Endometrial microvascular endothelial cells (primary cell): ENCODE results near the gene SLC45A2. TPM values are rescaled to one million over a fixed set of nuclear protein-coding genes. Genes with fewer than 3 reads are reported as not detected.

Source experiments
- in situ Hi-C: cut with HindIII; loops from 2 replicates; pipeline ENCODE4 v1.10.0; 2017; ENCODE audit warnings: low sequenced_read_pairs, low pct_unique_long_range_greater_than_20kb; ENCODE audit errors: inconsistent ontology term
- total RNA-seq: library from RNA; depleted of rRNA; stranded (reverse); fragments of >200 nt; gene quantifications from one replicate; pipeline ENCODE4 v1.2.3, GENCODE V29; 2015; ENCODE audit errors: inconsistent ontology term

SLC45A2 gene
- total RNA-seq, 1 donor from 2014 or later, result not detected

DNA sequence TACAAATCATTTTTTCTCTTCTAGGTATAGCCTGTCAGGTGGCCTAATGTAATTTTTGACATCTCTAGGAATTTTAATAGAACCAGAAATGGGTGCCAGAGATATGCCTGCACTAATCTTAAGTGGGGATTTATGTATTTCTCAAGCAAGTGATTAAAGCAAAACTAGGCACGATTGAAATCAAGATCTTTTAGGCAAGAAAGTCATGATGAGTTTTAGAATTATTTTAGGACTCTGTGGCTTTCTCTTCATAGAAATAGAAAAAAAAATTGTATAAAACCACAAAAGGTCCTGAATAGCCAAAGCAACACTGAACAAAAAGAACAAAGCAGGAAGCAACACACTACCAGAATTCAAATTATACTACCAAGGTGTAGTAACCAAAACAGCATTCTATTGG lies 24.3 kb upstream of the SLC45A2 start:
- in situ Hi-C loops, result no loop called here

DNA sequence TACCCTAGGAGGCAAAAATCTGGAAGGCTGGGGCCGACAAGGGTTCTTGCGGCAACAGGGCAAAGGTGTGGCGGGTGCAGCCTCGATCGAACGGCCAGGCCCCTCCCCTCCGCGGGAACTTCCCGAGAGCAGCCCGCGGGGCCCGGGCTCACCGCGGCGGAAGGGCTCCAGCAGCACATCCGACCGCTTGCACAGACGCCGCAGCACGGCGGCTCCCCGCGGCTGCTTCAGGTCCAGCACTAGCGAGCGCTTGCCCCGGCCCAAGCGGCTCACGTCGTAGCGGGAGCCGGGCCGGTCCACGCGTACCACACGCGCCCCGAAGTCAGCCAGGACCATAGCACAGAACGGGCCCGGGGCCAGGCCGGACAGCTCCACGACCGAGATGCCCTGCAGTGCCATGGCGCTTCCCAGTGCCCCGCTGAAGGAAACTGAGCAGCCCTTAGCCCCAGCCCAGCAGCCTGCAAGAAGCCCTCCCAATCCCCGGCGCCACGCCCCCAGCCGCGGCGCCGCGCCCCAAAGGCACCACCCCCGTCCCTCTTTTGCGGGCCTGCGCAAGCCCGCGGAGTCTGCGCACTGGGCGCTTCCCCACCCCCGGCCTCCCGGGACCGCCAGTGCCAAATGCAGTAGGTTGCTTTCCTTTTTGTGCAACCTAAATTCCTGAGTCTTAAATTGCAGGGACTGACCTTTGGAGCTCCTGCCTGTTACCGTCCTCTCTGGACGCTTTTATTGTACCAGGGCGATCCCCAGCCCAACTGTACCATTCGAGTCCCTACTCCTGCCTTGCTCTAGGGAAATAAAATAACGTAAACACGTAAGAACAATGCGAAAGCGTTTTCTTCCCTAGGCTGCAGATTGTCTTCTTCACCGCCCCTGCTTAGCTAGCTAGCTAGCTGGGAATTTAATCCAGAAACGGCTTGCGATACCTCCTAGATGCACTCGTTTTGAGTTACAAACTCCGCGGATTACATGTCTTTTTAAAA lies 23.4 kb upstream of the SLC45A2 start, which contains the start of gene AMACR:
Gene AMACR (minus strand): TSS at position 430 of the 980 bp plus-strand sequence. CDS start 31 bp downstream, at position 399.
- in situ Hi-C loops, result no loop called here

DNA sequence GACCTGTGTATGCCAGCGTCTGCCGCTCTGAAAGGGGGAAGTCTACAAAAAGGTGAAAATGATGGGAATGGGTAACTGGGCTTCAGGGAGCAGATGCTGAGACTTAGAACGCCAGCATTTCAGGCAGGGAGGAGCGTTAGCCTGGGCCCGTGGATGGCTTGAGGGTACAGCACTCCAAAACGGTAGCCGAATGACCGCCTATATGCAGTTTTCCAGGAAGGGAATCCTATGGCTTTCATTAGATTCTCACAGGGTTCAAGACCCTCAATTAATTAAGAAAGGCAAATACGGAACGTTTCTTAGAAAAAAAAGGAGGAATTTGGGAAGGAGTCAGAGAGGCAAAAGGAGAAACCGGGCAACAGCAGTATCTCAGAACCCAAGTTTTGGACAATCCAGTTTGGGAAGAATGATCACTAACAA lies 22.7 kb upstream of the SLC45A2 start:
- in situ Hi-C loops, result no loop called here

DNA sequence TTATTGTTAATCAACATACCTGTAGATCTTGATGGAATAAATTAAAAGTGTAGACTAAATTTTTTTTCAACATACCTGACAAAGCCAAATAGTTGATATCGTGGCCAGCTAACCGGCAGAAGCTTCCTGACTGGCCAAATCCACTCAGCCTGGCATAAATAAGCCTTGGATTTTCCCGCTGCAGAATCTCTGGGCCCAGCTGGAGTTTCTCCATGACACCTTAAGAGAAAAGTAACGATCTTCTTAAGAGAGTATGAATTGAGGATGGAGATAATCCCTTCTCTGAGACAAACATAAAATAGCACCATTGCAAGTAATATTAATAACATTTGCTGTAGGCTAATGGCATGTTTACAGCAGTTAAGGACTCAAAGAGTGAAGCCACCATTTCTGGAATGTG lies 21.2 kb upstream of the SLC45A2 start:
- in situ Hi-C loops, result no loop called here

DNA sequence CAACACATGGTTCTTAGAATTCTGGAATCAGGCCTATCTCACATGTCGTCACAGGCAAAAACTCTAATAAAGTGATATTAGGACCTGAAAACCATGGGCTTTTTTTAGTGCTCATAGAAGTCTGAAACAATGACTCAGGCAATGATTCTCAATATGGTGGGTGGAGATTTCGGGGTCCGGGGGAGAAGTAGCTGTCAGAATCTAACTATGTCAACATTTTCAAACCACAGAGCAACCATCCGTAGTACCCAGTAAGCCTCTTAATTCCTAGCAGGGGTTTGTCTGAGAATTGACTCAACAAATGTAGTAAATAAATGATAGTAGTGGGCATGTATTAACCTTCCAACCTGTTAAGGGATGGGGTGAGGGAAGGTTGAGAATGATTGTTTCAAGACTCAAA lies 20.7 kb upstream of the SLC45A2 start:
- in situ Hi-C loops, result no loop called here

DNA sequence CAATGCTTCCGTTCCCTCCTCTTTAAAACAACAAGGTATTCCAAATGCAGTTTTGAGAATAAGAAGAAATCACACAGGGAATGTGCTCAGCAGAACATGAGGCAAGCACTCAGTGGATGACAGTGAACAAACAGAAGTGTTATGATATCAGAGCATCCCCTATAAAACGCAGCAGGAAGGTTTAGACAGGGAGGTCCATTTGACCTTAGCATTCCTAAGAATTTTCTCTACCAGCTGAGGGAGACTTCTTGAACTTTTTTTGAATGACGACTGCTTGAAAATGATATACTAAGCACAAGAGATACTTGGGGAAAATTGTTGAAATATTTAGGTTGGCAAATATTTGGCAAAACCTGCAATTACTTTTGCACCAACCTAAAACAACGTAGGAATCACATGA lies 19.4 kb upstream of the SLC45A2 start:
- in situ Hi-C loops, result no loop called here

DNA sequence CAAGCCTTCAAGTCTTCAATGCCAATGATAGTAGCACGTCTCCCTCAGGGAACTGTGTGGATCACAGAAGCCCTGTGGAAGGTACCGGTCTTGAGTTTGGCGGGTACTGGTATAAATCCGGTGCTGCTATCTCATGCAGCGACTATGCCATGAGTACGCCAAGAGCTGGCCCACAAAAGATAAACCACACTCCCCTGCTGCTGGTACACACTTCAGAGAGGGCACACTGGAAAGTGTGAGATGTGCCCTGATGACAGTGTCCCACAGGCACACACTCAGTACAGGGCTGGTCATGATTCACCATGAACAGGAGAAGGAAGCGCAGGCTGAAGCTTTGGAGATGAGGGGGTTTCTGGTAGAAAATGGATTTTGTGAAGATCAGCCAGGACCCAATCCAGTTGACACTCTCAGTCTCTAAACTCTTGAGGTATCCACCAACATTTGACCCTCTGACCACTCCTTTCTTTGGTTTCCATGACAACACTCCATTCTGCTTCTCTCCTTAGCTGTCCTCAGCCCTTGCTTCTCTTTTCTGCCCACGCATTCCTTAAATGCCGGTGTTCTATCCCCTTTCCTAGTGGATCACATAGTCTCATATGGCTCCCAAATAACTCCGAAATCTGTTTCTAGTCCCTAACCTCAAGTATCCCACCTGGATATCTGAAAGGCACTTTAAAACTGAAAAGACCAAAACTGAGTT lies 18.3 kb upstream of the SLC45A2 start:
- in situ Hi-C loops, result no loop called here

DNA sequence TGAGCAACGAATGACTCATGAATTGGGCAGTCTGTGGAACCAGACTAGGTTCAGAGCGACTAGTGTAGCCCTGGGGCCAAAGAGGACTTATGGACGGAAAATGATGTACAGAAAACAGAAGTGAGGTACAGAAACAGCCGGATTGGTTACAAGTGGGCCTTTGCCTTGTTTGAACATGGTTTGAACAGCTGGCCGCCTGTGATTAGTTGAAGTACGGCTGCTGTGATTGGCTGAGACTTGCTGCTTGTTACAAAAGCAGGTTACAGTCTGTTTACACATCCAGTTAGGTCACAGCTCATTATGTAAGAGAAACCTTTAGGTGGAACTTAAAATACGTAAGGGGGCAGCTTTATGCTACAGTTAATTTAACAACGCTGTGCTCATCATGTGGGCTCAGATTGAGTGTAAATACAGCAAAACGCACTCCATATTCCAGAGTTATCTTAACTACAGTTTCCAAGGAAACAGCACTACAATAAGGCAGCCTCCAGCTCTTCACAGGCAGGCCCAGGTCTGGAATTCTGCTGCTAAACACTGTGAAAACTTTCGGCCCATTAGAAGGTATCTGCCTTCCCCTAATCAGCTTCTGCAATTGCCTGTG lies 16.8 kb upstream of the SLC45A2 start:
- in situ Hi-C loops, result no loop called here

DNA sequence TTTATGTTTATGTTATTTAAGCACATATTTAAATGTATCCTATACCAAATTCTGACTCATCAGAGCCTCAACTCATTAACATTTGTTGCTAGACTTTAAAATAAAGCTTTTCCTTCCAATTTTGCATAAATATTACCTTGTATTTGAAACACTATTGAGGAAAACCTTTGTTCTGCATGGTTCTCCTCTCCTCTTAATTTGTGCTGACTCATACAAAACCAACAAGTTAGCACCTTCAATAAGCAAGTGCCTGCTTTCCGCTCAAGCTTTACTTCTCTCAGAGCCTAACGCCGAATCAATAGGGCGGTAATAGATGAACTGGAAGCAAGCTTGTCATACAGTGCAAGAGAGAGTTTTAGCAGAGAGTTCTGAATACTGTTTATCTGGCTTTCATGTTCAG lies 15.5 kb upstream of the SLC45A2 start:
- in situ Hi-C loops, result no loop called here

DNA sequence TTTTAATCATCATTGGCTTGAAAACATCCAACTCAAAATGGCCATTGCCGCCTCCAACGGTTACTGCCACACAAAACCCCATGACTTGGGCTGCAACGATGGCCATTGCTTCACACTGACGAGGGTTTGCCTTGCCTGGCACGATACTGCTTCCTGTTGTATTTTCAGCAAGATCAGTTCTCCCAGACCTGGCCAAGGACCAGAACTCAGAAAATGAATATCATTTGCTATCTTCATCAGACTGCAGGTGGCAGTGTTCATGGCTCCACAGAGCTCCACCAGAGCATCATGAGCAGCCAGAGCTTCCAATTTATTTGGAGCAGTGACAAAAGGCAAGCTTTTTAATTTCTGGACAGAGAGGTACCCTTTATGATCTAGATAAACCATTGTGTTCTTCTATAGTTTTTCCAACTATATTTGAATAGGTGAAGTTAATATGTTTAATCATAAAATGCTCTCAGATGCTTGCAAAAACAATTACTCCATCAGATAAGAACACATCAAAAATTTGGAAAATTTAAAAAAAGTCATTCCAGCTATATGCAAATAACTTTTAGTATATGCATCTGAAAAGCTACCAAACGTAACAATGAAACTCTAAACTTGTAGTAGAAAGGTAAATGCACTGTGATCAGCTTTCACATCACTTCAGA lies 13.0 kb upstream of the SLC45A2 start:
- in situ Hi-C loops, result no loop called here

DNA sequence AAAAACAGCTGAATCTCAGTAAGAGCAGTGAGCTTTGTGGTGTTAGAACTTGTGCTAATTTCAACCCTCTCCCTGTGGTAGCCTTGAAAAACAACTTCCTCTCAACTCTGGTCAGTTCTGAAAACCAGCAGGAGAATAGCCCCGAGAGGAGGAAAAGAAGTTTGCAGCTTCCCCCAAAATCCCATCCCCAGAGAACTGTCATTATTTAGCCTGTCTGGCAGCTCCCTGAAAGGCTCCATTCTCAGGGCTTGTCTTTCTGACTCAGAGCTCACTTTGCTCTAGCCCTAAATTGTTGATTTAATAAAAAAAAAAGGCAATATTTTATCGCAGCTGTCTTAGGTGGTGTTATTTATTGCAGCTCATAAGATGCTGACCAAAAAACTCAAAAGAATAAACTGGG lies 11.4 kb upstream of the SLC45A2 start:
- in situ Hi-C loops, result no loop called here

DNA sequence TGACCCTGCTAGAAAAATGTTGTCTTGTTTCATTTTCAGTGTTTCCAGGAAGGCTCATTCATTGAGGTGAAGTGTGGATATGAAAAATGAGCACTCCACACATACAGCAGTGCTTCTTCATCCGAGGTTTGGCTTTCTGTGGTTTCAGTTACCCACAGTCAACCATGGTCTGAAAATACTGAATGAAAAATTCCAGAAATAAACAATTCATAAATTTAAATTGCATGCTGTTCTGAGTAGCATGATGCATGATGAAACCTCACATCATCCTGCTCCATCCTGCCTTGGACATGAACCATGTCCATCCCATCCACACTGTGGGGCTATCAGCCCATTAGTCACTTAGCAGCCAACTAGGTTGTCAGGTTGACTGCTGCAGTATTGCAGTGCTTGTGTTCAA lies 10.4 kb upstream of the SLC45A2 start:
- in situ Hi-C loops, result no loop called here

DNA sequence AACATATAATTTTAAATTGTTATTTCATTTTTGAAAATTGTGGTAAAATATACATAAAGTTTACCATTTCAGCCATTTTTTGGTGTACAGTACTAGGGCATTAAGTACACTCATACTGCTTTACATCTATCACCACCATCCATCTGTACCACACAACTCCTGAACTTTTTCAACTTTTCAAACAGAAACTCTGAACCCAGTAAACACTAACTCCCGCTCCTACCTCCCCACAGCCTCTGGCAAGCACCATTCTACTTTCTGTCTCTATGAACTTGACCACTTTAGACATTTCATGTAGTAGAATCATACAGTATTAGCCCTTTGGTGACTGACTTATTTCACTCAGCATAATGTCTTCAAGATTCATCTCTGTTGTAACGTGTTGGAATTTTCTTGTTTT lies 8.4 kb upstream of the SLC45A2 start:
- in situ Hi-C loops, result no loop called here

DNA sequence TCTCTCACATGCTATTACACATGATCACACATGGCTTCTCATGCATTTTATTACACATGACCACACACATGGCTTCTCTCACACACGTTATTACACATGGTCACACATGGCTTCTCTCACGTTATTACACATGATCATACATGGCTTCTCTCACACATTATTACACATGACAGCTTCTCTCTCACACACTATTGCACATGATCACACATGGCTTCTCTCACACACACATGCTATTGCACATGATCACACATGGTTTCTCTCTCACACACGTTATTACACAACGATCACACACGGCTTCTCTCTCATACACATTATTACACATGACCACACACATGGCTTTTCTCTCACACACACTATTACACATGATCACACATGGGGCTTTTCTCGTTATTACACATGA lies 954 bp upstream of the SLC45A2 start:
- in situ Hi-C loops, result no loop called here

DNA sequence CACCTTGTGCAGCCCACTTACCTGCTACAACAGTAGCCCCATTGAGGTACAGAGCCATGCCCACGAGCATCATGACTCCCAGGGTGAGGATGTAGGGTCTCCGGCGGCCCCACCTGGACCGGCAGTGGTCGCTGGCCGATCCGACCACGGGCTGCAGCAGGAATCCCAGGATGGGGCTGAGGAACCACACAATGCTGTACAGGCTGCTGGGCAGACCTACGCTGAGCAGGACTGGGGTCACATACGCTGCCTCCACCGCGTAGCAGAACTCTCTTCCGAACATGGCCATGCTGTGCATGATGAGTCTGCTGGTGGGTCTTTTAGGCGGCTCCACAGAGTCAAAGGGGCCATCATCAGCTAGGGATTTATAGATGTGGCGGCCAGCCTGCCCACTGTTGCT lies 315 bp downstream of the SLC45A2 start:
- in situ Hi-C loops, result no loop called here

DNA sequence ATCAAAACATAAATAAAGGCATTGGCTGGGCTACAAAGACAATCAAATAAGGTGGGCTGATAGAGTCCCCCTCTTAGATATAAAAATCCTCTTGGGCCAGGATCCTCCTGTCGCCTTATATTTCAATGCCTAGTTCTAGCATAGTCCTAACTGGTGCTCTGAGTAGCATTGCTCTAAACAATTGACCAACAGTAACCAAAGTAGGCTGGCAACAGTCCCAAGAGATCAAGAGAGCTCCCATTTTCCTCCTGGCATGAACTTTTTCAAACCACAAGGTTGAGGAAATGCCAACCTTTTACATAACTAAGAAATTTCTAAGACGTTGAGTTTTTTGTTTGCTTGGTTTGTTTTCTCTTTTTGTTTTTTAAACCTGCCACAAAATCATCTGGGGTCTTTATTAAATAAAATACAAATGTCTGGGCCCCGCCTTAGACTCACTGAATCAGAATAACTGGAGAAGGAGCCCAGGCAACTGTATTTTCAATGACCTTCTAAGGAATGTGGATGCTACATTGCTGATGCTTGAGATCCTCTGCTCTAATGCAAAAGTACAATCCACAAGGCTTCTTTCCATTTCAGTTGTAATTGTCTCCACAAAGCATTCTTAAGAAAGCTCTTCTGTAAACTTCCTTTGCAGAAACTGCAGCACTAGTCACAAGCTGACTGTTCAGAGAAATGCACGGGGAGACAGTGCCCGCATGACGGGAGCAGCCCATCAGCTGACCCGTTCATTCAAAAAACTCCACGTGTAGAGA lies 2.9 kb downstream of the SLC45A2 start:
- in situ Hi-C loops, result no loop called here

DNA sequence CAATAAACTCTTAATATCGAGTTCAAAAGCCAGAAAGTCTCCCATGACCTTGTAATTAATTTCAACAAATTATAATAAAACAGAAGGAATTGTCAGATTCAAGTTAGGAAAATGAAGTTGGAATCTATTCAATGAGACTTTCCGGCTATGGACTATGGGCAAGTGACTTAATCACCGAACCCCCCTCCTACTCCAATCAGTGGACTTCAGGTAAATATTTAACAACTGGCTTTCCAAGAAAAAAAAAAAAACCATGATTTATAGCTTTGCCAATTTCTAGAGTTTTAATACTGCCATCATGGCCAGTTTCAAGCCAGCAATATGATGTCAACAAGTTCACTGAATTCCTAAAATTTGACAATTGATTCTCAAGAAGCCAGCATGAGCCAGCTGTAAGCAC lies 4.5 kb downstream of the SLC45A2 start:
- in situ Hi-C loops, result no loop called here

DNA sequence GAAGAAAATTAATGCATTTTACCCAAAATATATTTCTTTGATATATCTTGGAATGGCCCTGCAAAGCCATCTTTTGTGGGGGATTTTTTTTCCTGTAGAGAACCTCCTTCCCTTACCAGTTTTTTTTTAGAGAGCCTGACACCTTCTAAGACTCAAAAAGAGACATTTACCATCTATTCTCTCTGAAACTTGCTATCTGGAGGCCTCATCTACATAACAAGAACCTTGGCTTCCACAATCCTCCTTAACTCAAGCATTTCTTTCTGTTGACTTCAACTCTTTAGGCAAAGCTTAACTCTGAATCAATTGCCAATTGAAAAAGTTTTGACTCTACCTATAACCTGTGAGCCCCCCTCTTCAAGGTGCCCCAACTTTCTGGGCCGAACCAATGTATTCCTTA lies 6.2 kb downstream of the SLC45A2 start:
- in situ Hi-C loops, result no loop called here

DNA sequence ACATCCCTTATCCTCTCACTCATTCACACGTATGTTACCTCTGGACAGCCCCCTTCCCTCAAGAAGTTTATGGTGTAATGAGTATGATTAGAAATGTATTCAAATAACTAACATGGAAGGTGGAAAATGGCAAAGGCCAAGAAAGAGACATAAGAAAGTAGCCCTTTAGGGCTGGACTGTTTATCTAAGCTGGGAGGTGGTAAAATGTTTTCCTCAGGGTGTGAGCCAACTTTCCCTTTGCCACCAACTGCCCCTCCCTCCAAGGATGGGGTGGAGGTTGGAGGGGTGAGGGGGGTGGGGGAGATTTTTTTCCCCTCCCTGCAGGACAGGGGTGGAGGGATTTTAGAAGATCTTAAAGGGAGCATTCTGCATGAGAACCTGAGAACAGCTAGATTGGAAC lies 8.2 kb downstream of the SLC45A2 start:
- in situ Hi-C loops, result no loop called here
